Lower lobe of right lung (tissue), 2 donors: ENCODE measurements around the gene BACE1-AS. TPM values are rescaled to one million over a fixed set of nuclear protein-coding genes. Genes with fewer than 3 reads are reported as not detected.
A peak's percentile ranks its signal among the peaks of the same experiment; 100 is the strongest.

Source experiments
- ATAC-seq, 2 donors: fragments of 200-7000 bp; cut with Tn5 transposase; one replicate each; pipeline ENCODE4 v1.9.1; 2020 to 2022; ENCODE audit warnings: mild to moderate bottlenecking in 2 of 2, moderate library complexity in 2 of 2
- DNase-seq: peaks from one replicate; pipeline ENCODE4 v3.0.0-alpha.2; 2020
- H3K27ac ChIP-seq: fragments of 200-600 bp; one replicate; pipeline ENCODE4 v1.8.0; 2022
- H3K27me3 ChIP-seq: fragments of 200-600 bp; one replicate; pipeline ENCODE4 v1.8.0; 2022; ENCODE audit warnings: low read depth
- H3K36me3 ChIP-seq: fragments of 200-600 bp; one replicate; pipeline ENCODE4 v1.8.0; 2022; ENCODE audit warnings: mild to moderate bottlenecking
- H3K4me1 ChIP-seq: fragments of 200-600 bp; one replicate; pipeline ENCODE4 v1.8.0; 2022
- H3K4me3 ChIP-seq: fragments of 200-600 bp; one replicate; pipeline ENCODE4 v1.8.0; 2022; ENCODE audit warnings: mild to moderate bottlenecking
- H3K9me3 ChIP-seq: fragments of 200-600 bp; one replicate; pipeline ENCODE4 v1.8.0; 2022
- CTCF ChIP-seq: fragments of 200-600 bp; IDR thresholded peaks from one replicate; pipeline ENCODE4 v1.8.0; 2022; ENCODE audit warnings: antibody characterized with exemption, mild to moderate bottlenecking
- intact Hi-C: fragments of 100-400 bp; cut with DNase I; formaldehyde crosslinking; loops from one replicate; pipeline ENCODE4 v1.11.0; 2022
- total RNA-seq: library from RNA; stranded (reverse); fragmentation: NEBNext Ultra II Directional; extraction: Animal tissue kit (Norgen Biotek cat#: 25700); gene quantifications from one replicate; pipeline ENCODE4 v1.2.1, GENCODE V29; 2021
- donor health status: DM: no; HTN: yes; CAD: no; lungs with severe emphysema.

BACE1-AS gene
- total RNA-seq, 1 donor from 2014 or later: 8.6 TPM

GRCh38 chr11:117281869-117282268 is 9.3 kb upstream of the BACE1-AS start:
- TF ChIP-seq CTCF: no peak
- peaks cover 71% of the 10 kb centered on the region for H3K36me3 ChIP-seq
- no peak for ATAC-seq

GRCh38 chr11:117282956-117283355 is 8.2 kb upstream of the BACE1-AS start:
- no peak for TF ChIP-seq CTCF
- ATAC-seq (no peak), DNase-seq (no peak)
- H3K27me3 ChIP-seq: no peaks in the 10 kb centered on the region
- peaks cover 6% of the 10 kb centered on the region for H3K4me1 ChIP-seq
- peaks cover 78% of the 10 kb centered on the region for H3K36me3 ChIP-seq
- intact Hi-C loops: no loop called here
- no peak overlapping the region for H3K4me3 ChIP-seq
- no peaks in the 10 kb centered on the region for H3K9me3 ChIP-seq
- H3K27ac ChIP-seq: no peak overlapping the region

More at GRCh38 chr11:117281869-117282268, 9.3 kb upstream of the BACE1-AS start:
- intact Hi-C loops: no loop called here
- no peaks in the 10 kb centered on the region for H3K9me3 ChIP-seq
- no peak overlapping the region for H3K4me3 ChIP-seq
- H3K27me3 ChIP-seq: no peaks in the 10 kb centered on the region
- peaks cover 6% of the 10 kb centered on the region for H3K4me1 ChIP-seq
- DNase-seq: no peak
- H3K27ac ChIP-seq: no peak overlapping the region

- no peak for TF ChIP-seq CTCF
- Histone ChIP-seq H3K27ac (no peak overlapping the region), H3K36me3 (peaks cover 89% of the 10 kb centered on the region), H3K4me3 (no peak overlapping the region), H3K9me3 (no peaks in the 10 kb centered on the region), H3K27me3 (no peaks in the 10 kb centered on the region), H3K4me1 (peaks cover 6% of the 10 kb centered on the region)
- ATAC-seq (no peak), DNase-seq (no peak)
- intact Hi-C loops: no loop called here
Observed at GRCh38 chr11:117284053-117284452, 7.1 kb upstream of the BACE1-AS start.

GRCh38 chr11:117286588-117286987 is 4.6 kb upstream of the BACE1-AS start:
- Histone ChIP-seq H3K4me1 (no peaks in the 10 kb centered on the region), H3K9me3 (no peaks in the 10 kb centered on the region), H3K27me3 (no peaks in the 10 kb centered on the region), H3K36me3 (peaks cover 96% of the 10 kb centered on the region), H3K4me3 (no peak overlapping the region), H3K27ac (no peak overlapping the region)
- peak in 1 of 2 donors; percentile 57 for ATAC-seq
- no peak for TF ChIP-seq CTCF
- intact Hi-C loops: no loop called here
- DNase-seq: no peak

GRCh38 chr11:117287668-117288067 is 3.5 kb upstream of the BACE1-AS start:
- H3K27ac ChIP-seq: no peak overlapping the region
- TF ChIP-seq CTCF: no peak
- ATAC-seq: no peak
- H3K36me3 ChIP-seq: peaks cover 94% of the 10 kb centered on the region
- H3K9me3 ChIP-seq: no peaks in the 10 kb centered on the region
- no peak overlapping the region for H3K4me3 ChIP-seq
- DNase-seq: no peak
- intact Hi-C loops: no loop called here
- H3K27me3 ChIP-seq: no peaks in the 10 kb centered on the region
- no peaks in the 10 kb centered on the region for H3K4me1 ChIP-seq

GRCh38 chr11:117289795-117290194 is 1.4 kb upstream of the BACE1-AS start:
- H3K36me3 ChIP-seq: peaks cover 86% of the 10 kb centered on the region
- DNase-seq: no peak
- ATAC-seq: no peak

More at GRCh38 chr11:117289795-117290194, 1.4 kb upstream of the BACE1-AS start:
- Histone ChIP-seq H3K27ac (no peak overlapping the region), H3K4me1 (no peaks in the 10 kb centered on the region), H3K27me3 (no peaks in the 10 kb centered on the region), H3K4me3 (no peak overlapping the region), H3K9me3 (no peaks in the 10 kb centered on the region)
- intact Hi-C loops: no loop called here
- TF ChIP-seq CTCF: no peak
